Keratinocyte (primary cell): ENCODE results near the gene SLC39A11. TPM values are rescaled to one million over a fixed set of nuclear protein-coding genes. Genes with fewer than 3 reads are reported as not detected.

ENCODE experiments used
- DNase-seq: peaks from one replicate; pipeline ENCODE4 v3.0.0-alpha.2; 2011; ENCODE audit warnings: low read depth, missing footprints, low spot score
- FAIRE-seq: peaks from 2 replicates; lab custom pipeline; 2011; peaks lifted over from hg19 to GRCh38; lab: Jason Lieb, UNC
- H2AFZ ChIP-seq: 2 replicates; pipeline ENCODE4 v1.6.0; 2012; ENCODE audit warnings: low read length, control low read depth, inconsistent platforms; ENCODE audit not compliant: control insufficient read depth
- H3K27ac ChIP-seq: 2 replicates; pipeline ENCODE4 v1.5.1; 2011; ENCODE audit warnings: low read length; ENCODE audit not compliant: control insufficient read depth, insufficient read depth
- H3K27me3 ChIP-seq: 3 replicates; pipeline ENCODE4 v1.6.0; 2011; ENCODE audit warnings: low read length; ENCODE audit not compliant: control insufficient read depth, insufficient read depth; ENCODE audit errors: extremely low read depth
- H3K36me3 ChIP-seq, 2 experiments: 2 replicates in 1 of 2; 3 replicates in 1 of 2; pipeline ENCODE4 v1.5.1; 2011; ENCODE audit warnings: low read length in 2 of 2, mild to moderate bottlenecking in 1 of 2; ENCODE audit not compliant: control insufficient read depth in 2 of 2, insufficient read depth in 2 of 2; ENCODE audit errors: extremely low read depth in 1 of 2
- H3K4me1 ChIP-seq: 3 replicates; pipeline ENCODE4 v1.5.1; 2011; ENCODE audit warnings: low read length; ENCODE audit not compliant: control insufficient read depth, insufficient read depth; ENCODE audit errors: extremely low read depth
- H3K4me2 ChIP-seq: 3 replicates; pipeline ENCODE4 v1.6.0; 2011; ENCODE audit warnings: low read depth, low read length; ENCODE audit not compliant: control insufficient read depth, insufficient read depth; ENCODE audit errors: extremely low read depth
- H3K4me3 ChIP-seq, 3 experiments: fragments of 200-600 bp in 1 of 3; sonication (generic) in 1 of 3; 2 replicates in 2 of 3; 3 replicates in 1 of 3; pipeline ENCODE4 v1.5.1; 2011 to 2016; ENCODE audit warnings: low read length in 3 of 3, mild to moderate bottlenecking in 3 of 3, control low read depth in 2 of 3, inconsistent platforms in 1 of 3, low read depth in 1 of 3, mixed read lengths in 1 of 3, mixed run types in 1 of 3, moderate library complexity in 1 of 3; ENCODE audit not compliant: control insufficient read depth in 2 of 3, insufficient read depth in 2 of 3; ENCODE audit errors: extremely low read depth in 1 of 3
- H3K79me2 ChIP-seq: 2 replicates; pipeline ENCODE4 v1.6.0; 2012; ENCODE audit warnings: low read length; ENCODE audit not compliant: control insufficient read depth, insufficient read depth
- H3K9ac ChIP-seq: 3 replicates; pipeline ENCODE4 v1.6.0; 2011; ENCODE audit warnings: low read length; ENCODE audit not compliant: control insufficient read depth, insufficient read depth; ENCODE audit errors: extremely low read depth
- H3K9me1 ChIP-seq: 3 replicates; pipeline ENCODE4 v1.6.0; 2011; ENCODE audit warnings: low read length; ENCODE audit not compliant: control insufficient read depth, insufficient read depth; ENCODE audit errors: extremely low read depth
- H3K9me3 ChIP-seq: 2 replicates; pipeline ENCODE4 v1.5.1; 2012; ENCODE audit warnings: low read depth, low read length; ENCODE audit not compliant: control insufficient read depth
- H4K20me1 ChIP-seq: 3 replicates; pipeline ENCODE4 v1.6.0; 2011; ENCODE audit warnings: low read length; ENCODE audit not compliant: control insufficient read depth, insufficient read depth; ENCODE audit errors: extremely low read depth
- CTCF ChIP-seq, 3 experiments: IDR thresholded peaks in 1 of 3; conservative IDR thresholded peaks in 1 of 3; optimal IDR thresholded peaks in 1 of 3; 2 replicates in 2 of 3; 3 replicates in 1 of 3; pipeline versions ENCODE3 to v1.5.1; 2011; ENCODE audit warnings: low read length in 3 of 3, mild to moderate bottlenecking in 3 of 3, moderate library complexity in 2 of 3, control low read depth in 1 of 3, inconsistent platforms in 1 of 3; ENCODE audit not compliant: insufficient read depth in 2 of 3; ENCODE audit errors: extremely low read depth in 1 of 3
- EZH2 ChIP-seq: IDR thresholded peaks from one replicate; pipeline ENCODE4 v1.6.1; 2012; ENCODE audit warnings: inconsistent platforms, mild to moderate bottlenecking, low read length, moderate library complexity
- dilution Hi-C: fragments of 300-500 bp; cut with MboI; formaldehyde crosslinking; loops from one replicate; pipeline ENCODE4 v1.7.0; 2020; ENCODE audit warnings: low sequenced_read_pairs; ENCODE audit not compliant: extremely low pct_ligation_motif_present
- polyA plus RNA-seq, 5 experiments: library from polyadenylated mRNA; depleted of rRNA in 3 of 5; stranded (reverse) in 3 of 5; stranded (forward) in 1 of 5; unstranded in 1 of 5; fragments of >200 nt; gene quantifications; 1 replicate in 1 of 5; 2 replicates in 3 of 5; 3 replicates in 1 of 5; pipeline versions ENCODE4 v1.2.1 to v1.2.3, GENCODE V29; 2011 to 2012; ENCODE audit warnings: missing spikeins in 2 of 5, low read depth in 1 of 5, low replicate concordance in 1 of 5

The SLC39A11 gene
- polyA plus RNA-seq, 1 donor (not counting 4 experiments of a cell fraction or from before 2014, with no cell fraction given): 11.5 TPM

- no peaks in the 10 kb centered on the region for H3K27me3 ChIP-seq
- no peak overlapping the region for H2AFZ ChIP-seq
- no peak overlapping the region for H3K4me2 ChIP-seq
- dilution Hi-C loops: no loop called here
- H3K79me2 ChIP-seq: no peaks in the 10 kb centered on the region
- no peak overlapping the region for H3K4me3 ChIP-seq
- no peaks in the 10 kb centered on the region for H3K9me3 ChIP-seq
- TF ChIP-seq EZH2 (no peak), CTCF (optimal IDR thresholded peaks at IDR 0.05 in 1 of 3, IDR thresholded peaks at IDR 0.05 in 1 of 3, conservative IDR thresholded peaks at IDR 0.05 in 1 of 3; ENCODE audit: extremely low read depth in 1 of 3, insufficient read depth in 2 of 3, low read length in 3 of 3) (no peak)
- H4K20me1 ChIP-seq: no peaks in the 10 kb centered on the region
- no peak overlapping the region for H3K9ac ChIP-seq
- no peaks in the 10 kb centered on the region for H3K9me1 ChIP-seq
- no peak overlapping the region for H3K27ac ChIP-seq
- no peaks in the 10 kb centered on the region for H3K36me3 ChIP-seq
- FAIRE-seq: no peak
- peaks cover 35% of the 10 kb centered on the region for H3K4me1 ChIP-seq
- no peak for DNase-seq
These were observed 433.8 kb downstream of the SLC39A11 start for GRCh38 chr17:72658675-72659074.

DNA sequence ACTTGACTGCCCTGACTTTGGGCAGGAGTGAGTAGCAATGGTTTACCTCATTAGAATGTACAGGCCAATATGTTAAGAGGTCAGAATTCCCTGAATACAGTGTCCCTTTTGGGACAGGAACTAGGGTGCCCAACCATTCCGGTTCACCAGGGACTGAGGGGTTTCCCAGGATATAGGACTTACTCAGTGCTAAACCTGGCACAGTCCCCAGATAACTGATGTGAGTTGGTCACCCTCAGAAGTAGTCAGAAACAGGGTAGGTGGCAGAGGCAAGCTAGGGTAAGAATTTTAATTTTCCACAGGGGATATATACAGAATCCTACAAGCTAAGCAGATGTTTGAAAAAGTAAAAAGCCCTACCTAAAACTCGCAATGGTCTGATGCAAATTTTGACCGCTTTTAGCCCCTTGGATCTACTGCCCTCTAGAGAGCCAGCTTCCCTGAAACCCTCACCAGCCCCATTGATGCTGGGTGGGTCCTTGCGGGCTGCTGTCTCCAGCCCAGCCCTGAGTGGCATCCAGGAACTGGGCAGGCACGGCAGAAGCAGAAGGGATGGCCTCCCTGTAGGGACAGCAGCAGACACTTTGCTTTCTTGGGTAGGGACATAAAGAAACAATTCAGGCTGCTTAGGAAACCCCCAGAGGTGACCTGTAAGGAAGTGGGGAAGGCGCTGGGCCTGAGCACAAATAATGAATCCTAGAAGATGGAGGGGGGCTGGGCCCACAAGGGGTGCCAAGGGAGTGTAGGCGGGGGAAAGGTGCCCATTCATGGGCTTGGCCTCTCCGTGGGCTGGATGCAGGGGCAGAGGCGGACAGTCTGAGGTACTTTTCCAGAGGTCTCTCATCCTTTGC, 434.8 kb downstream of the SLC39A11 start:
- no peaks in the 10 kb centered on the region for H3K9me3 ChIP-seq
- TF ChIP-seq EZH2 (no peak), CTCF (optimal IDR thresholded peaks at IDR 0.05 in 1 of 3, IDR thresholded peaks at IDR 0.05 in 1 of 3, conservative IDR thresholded peaks at IDR 0.05 in 1 of 3; ENCODE audit: extremely low read depth in 1 of 3, insufficient read depth in 2 of 3, low read length in 3 of 3) (peak in 2 of 3 experiments; percentile 5 to 47)
- H3K4me2 ChIP-seq: no peak overlapping the region
- no peaks in the 10 kb centered on the region for H3K79me2 ChIP-seq
- no peaks in the 10 kb centered on the region for H3K36me3 ChIP-seq
- H3K4me1 ChIP-seq: peaks cover 35% of the 10 kb centered on the region
- peak overlapping the region; percentile 22 for H3K9ac ChIP-seq
- no peak overlapping the region for H3K27ac ChIP-seq
- H3K9me1 ChIP-seq: no peaks in the 10 kb centered on the region
- FAIRE-seq (no peak), DNase-seq (no peak)
- H2AFZ ChIP-seq: no peak overlapping the region
- no peaks in the 10 kb centered on the region for H4K20me1 ChIP-seq
- dilution Hi-C loops: no loop called here
- H3K27me3 ChIP-seq: no peaks in the 10 kb centered on the region
- H3K4me3 ChIP-seq: no peak overlapping the region
